ENCODE results near the gene CACFD1.

The CACFD1 gene

GRCh38 chr9:133459476-133460404, at the start of gene CACFD1:
Gene CACFD1, plus strand, starts transcription at chr9:133459978. Its CDS starts 89 bp downstream, at chr9:133460067.
- peak; percentile 92 for DNase-seq

- DNase-seq: no peak
Observed at GRCh38 chr9:133415170-133415569, 44.6 kb upstream of the CACFD1 start.

- DNase-seq: peak; percentile 78 to 81
Observed at GRCh38 chr9:133417541-133418461, 42.0 kb upstream of the CACFD1 start, which contains the start of gene REXO4. Gene REXO4, minus strand, starts transcription at chr9:133418010. Its CDS starts 166 bp downstream, at chr9:133417844.

GRCh38 chr9:133419005-133419404, 40.8 kb upstream of the CACFD1 start:
- no peak for DNase-seq

- no peak for DNase-seq
Observed at GRCh38 chr9:133420392-133420827, 39.4 kb upstream of the CACFD1 start.

GRCh38 chr9:133421615-133422542, 37.9 kb upstream of the CACFD1 start, which contains the start of gene ADAMTS13:
Gene ADAMTS13, plus strand, starts transcription at chr9:133422367. Its CDS starts 77 bp downstream, at chr9:133422444.
- DNase-seq: no peak

- no peak for DNase-seq
Observed at GRCh38 chr9:133423216-133423615, 36.6 kb upstream of the CACFD1 start.

- no peak for DNase-seq
Observed at GRCh38 chr9:133424187-133424586, 35.6 kb upstream of the CACFD1 start.

- DNase-seq: no peak
Observed at GRCh38 chr9:133425049-133425632, 34.6 kb upstream of the CACFD1 start.

GRCh38 chr9:133426011-133426410, 33.8 kb upstream of the CACFD1 start:
- no peak for DNase-seq

GRCh38 chr9:133427658-133428348, 32.0 kb upstream of the CACFD1 start:
- DNase-seq: no peak

- DNase-seq: no peak
Observed at GRCh38 chr9:133428617-133429101, 31.1 kb upstream of the CACFD1 start.

GRCh38 chr9:133429214-133429613, 30.6 kb upstream of the CACFD1 start:
- no peak for DNase-seq

GRCh38 chr9:133429641-133430161, 30.1 kb upstream of the CACFD1 start:
- peak in 1 of 2 donors; percentile 15 for DNase-seq

- DNase-seq: no peak
Observed at GRCh38 chr9:133430244-133430643, 29.5 kb upstream of the CACFD1 start.

- no peak for DNase-seq
Observed at GRCh38 chr9:133433351-133433843, 26.4 kb upstream of the CACFD1 start.

- no peak for DNase-seq
Observed at GRCh38 chr9:133436681-133437080, 23.1 kb upstream of the CACFD1 start.

GRCh38 chr9:133437753-133438531, 21.8 kb upstream of the CACFD1 start:
- no peak for DNase-seq

- DNase-seq: no peak
Observed at GRCh38 chr9:133439337-133439736, 20.4 kb upstream of the CACFD1 start.
